Chondrocyte (in vitro differentiated cells): Measurements from ENCODE around the gene DDAH1. TPM values are rescaled to one million over a fixed set of nuclear protein-coding genes. Genes with fewer than 3 reads are reported as not detected.
"Not testable (repeated sequence)": the region's sequence is repeated elsewhere in the genome, so short reads cannot be mapped to it uniquely, and the experiment has no call there.

Experiments used
- DNase-seq: peaks from one replicate; pipeline ENCODE4 v3.0.0; 2021; ENCODE audit warnings: mixed read lengths, low spot score
- H3K27ac Mint-ChIP-seq: one replicate; pipeline ENCODE4 v1.8.0; 2021; ENCODE audit warnings: mild to moderate bottlenecking, moderate library complexity, mixed read lengths; ENCODE audit not compliant: unreplicated experiment
- H3K27me3 Mint-ChIP-seq: 2 replicates; pipeline ENCODE4 v1.8.0; 2021; ENCODE audit warnings: low read depth, mixed read lengths
- H3K36me3 Mint-ChIP-seq: 2 replicates; pipeline ENCODE4 v1.8.0; 2021; ENCODE audit warnings: low read depth, mixed read lengths
- H3K4me1 Mint-ChIP-seq: 2 replicates; pipeline ENCODE4 v1.8.0; 2021; ENCODE audit warnings: low read depth, mild to moderate bottlenecking, mixed read lengths
- H3K4me3 Mint-ChIP-seq: one replicate; pipeline ENCODE4 v1.8.0; 2021; ENCODE audit warnings: mild to moderate bottlenecking, moderate library complexity, mixed read lengths; ENCODE audit not compliant: unreplicated experiment
- H3K9me3 Mint-ChIP-seq: 2 replicates; pipeline ENCODE4 v1.8.0; 2021; ENCODE audit warnings: low read depth, mixed read lengths
- CTCF ChIP-seq: fragments of 200-600 bp; sonication (generic); IDR thresholded peaks from 2 replicates; pipeline ENCODE4 v1.5.0; 2021; ENCODE audit warnings: antibody characterized with exemption, mild to moderate bottlenecking, moderate library complexity
- total RNA-seq: library from RNA; stranded (reverse); gene quantifications from 3 replicates; pipeline ENCODE4 v1.2.1, GENCODE V29; 2021

Gene DDAH1
- total RNA-seq, 1 donor from 2014 or later = 91.8 TPM

- no peak overlapping the region for H3K27ac Mint-ChIP-seq
- no peak overlapping the region for H3K4me3 Mint-ChIP-seq
- peaks cover 37% of the 10 kb centered on the region for H3K36me3 Mint-ChIP-seq
- no peaks in the 10 kb centered on the region for H3K27me3 Mint-ChIP-seq
- TF ChIP-seq CTCF = no peak
- DNase-seq = no peak
- H3K9me3 Mint-ChIP-seq = no peaks in the 10 kb centered on the region
- H3K4me1 Mint-ChIP-seq = peaks cover 42% of the 10 kb centered on the region
These were observed 115.7 kb downstream of the DDAH1 start for GRCh38 chr1:85349224-85349623.

GRCh38 chr1:85347908-85348307 is 117.1 kb downstream of the DDAH1 start:
- no peak for TF ChIP-seq CTCF
- Mint-ChIP-seq H3K9me3 (no peaks in the 10 kb centered on the region), H3K27me3 (no peaks in the 10 kb centered on the region), H3K36me3 (peaks cover 37% of the 10 kb centered on the region), H3K27ac (no peak overlapping the region), H3K4me3 (no peak overlapping the region), H3K4me1 (peaks cover 45% of the 10 kb centered on the region)
- no peak for DNase-seq

- H3K4me1 Mint-ChIP-seq = peaks cover 45% of the 10 kb centered on the region
- H3K27me3 Mint-ChIP-seq, H3K4me3 Mint-ChIP-seq, H3K9me3 Mint-ChIP-seq, H3K27ac Mint-ChIP-seq, DNase-seq: not testable (repeated sequence)
- peaks cover 37% of the 10 kb centered on the region for H3K36me3 Mint-ChIP-seq
These were observed 117.7 kb downstream of the DDAH1 start for GRCh38 chr1:85347275-85347674.

- no peaks in the 10 kb centered on the region for H3K9me3 Mint-ChIP-seq
- no peaks in the 10 kb centered on the region for H3K27me3 Mint-ChIP-seq
- DNase-seq = no peak
- peak overlapping the region; percentile 70 for H3K27ac Mint-ChIP-seq
- peak; percentile 80 for TF ChIP-seq CTCF
- H3K36me3 Mint-ChIP-seq = peaks cover 33% of the 10 kb centered on the region
- no peak overlapping the region for H3K4me3 Mint-ChIP-seq
- peaks cover 67% of the 10 kb centered on the region for H3K4me1 Mint-ChIP-seq
These were observed 120.7 kb downstream of the DDAH1 start for GRCh38 chr1:85344256-85344694.

- no peak for DNase-seq
- peaks cover 67% of the 10 kb centered on the region for H3K4me1 Mint-ChIP-seq
- no peaks in the 10 kb centered on the region for H3K9me3 Mint-ChIP-seq
- no peak overlapping the region for H3K4me3 Mint-ChIP-seq
- no peaks in the 10 kb centered on the region for H3K27me3 Mint-ChIP-seq
- peaks cover 31% of the 10 kb centered on the region for H3K36me3 Mint-ChIP-seq
- no peak for TF ChIP-seq CTCF
- H3K27ac Mint-ChIP-seq = peak overlapping the region; percentile 84
These were observed 121.2 kb downstream of the DDAH1 start for GRCh38 chr1:85343612-85344255.

GRCh38 chr1:85343213-85343611 is 121.7 kb downstream of the DDAH1 start:
- Mint-ChIP-seq H3K36me3 (peaks cover 26% of the 10 kb centered on the region), H3K27ac (peak overlapping the region; percentile 84), H3K9me3 (no peaks in the 10 kb centered on the region), H3K4me3 (no peak overlapping the region), H3K4me1 (peaks cover 67% of the 10 kb centered on the region), H3K27me3 (no peaks in the 10 kb centered on the region)
- TF ChIP-seq CTCF = no peak
- DNase-seq = no peak
